GM06990 (cell line): ENCODE measurements around the gene HDAC4.

Source experiments
- DNase-seq: peaks from one replicate; pipeline ENCODE4 v3.0.0-alpha.2; 2011; ENCODE audit not compliant: insufficient read length; ENCODE audit errors: extremely low read depth
- H3K27me3 ChIP-seq: replicated peaks from 2 replicates; pipeline ENCODE4 v1.6.0; 2011; ENCODE audit warnings: low read length; ENCODE audit not compliant: control insufficient read depth, insufficient read depth
- H3K36me3 ChIP-seq: 2 replicates; pipeline ENCODE4 v1.5.1; 2011; ENCODE audit warnings: low read length; ENCODE audit not compliant: control insufficient read depth, insufficient read depth
- H3K4me3 ChIP-seq: replicated peaks from 2 replicates; pipeline ENCODE4 v1.5.1; 2011; ENCODE audit warnings: low read depth, mild to moderate bottlenecking, control low read depth, low read length
- TF ChIP-seq, protein P1 (sequence below): IDR thresholded peaks from 2 replicates; pipeline ENCODE4 v1.5.1; 2011; ENCODE audit warnings: low read length, control low read depth, mild to moderate bottlenecking, inconsistent platforms; ENCODE audit not compliant: insufficient read depth, poor library complexity, severe bottlenecking

The HDAC4 gene

DNA sequence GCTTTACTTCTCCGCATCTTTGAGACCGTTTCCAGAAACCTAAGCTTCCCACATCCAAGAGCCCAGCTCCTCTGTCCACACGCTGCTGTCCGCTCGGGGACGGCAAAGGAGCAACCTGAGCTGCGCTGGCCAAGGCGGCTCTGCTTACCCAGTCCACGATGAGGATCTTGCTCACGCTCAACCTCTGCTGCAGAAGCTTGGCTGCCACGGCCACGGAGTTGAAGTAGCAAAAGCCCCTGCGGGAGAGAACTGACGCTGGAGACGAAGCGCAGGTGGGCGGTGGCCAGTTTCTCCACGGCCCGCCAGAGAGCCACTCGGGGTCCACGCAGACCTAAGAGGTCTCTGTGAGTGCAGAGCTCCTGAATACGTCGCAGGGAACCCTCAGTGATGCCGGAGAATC, 316.8 kb downstream of the HDAC4 start:
- DNase-seq = no peak
- Histone ChIP-seq H3K36me3 (no peaks in the 10 kb centered on the region), H3K4me3 (no peak overlapping the region), H3K27me3 (no peaks in the 10 kb centered on the region)
- TF ChIP-seq, protein P1, sequence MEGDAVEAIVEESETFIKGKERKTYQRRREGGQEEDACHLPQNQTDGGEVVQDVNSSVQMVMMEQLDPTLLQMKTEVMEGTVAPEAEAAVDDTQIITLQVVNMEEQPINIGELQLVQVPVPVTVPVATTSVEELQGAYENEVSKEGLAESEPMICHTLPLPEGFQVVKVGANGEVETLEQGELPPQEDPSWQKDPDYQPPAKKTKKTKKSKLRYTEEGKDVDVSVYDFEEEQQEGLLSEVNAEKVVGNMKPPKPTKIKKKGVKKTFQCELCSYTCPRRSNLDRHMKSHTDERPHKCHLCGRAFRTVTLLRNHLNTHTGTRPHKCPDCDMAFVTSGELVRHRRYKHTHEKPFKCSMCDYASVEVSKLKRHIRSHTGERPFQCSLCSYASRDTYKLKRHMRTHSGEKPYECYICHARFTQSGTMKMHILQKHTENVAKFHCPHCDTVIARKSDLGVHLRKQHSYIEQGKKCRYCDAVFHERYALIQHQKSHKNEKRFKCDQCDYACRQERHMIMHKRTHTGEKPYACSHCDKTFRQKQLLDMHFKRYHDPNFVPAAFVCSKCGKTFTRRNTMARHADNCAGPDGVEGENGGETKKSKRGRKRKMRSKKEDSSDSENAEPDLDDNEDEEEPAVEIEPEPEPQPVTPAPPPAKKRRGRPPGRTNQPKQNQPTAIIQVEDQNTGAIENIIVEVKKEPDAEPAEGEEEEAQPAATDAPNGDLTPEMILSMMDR = no peak

DNA sequence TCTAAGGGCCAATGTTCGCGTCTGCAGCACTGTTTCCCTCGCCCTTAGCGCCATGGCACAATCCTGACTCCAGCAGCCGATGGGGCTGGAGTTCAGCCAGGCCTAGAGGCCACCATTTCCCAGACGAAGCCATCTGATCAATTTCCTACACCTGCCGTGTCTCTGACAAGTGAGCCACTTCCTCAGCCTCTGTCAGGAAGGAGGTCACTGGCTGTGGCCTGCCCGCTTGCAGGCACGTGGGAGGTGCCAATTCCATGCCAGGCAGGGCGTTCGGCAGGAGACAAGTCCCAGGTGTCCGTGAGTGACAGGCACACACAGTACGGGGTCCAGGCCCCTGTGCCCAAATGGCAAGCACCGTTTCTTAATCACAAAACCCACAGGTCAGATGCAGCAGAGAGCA, 318.4 kb downstream of the HDAC4 start:
- Histone ChIP-seq H3K4me3 (no peak overlapping the region), H3K27me3 (no peaks in the 10 kb centered on the region), H3K36me3 (no peaks in the 10 kb centered on the region)
- TF ChIP-seq, protein P1 = no peak
- no peak for DNase-seq

- H3K36me3 ChIP-seq = no peaks in the 10 kb centered on the region
- no peaks in the 10 kb centered on the region for H3K27me3 ChIP-seq
- no peak overlapping the region for H3K4me3 ChIP-seq
- DNase-seq = no peak
- TF ChIP-seq, protein P1 = no peak
Measured at GRCh38 chr2:239081622-239082021, 319.2 kb downstream of the HDAC4 start.

- Histone ChIP-seq H3K36me3 (no peaks in the 10 kb centered on the region), H3K4me3 (no peak overlapping the region), H3K27me3 (no peaks in the 10 kb centered on the region)
- DNase-seq = no peak
- TF ChIP-seq, protein P1 = no peak
Measured at GRCh38 chr2:239081046-239081445, 319.8 kb downstream of the HDAC4 start.

GRCh38 chr2:239079671-239080294, 321.0 kb downstream of the HDAC4 start:
- no peak overlapping the region for H3K4me3 ChIP-seq
- TF ChIP-seq, protein P1 = no peak
- no peaks in the 10 kb centered on the region for H3K27me3 ChIP-seq
- no peak for DNase-seq
- no peaks in the 10 kb centered on the region for H3K36me3 ChIP-seq
